GM19455 (cell line): ENCODE measurements around the gene MROH9.
"Not testable (repeated sequence)": the region's sequence is repeated elsewhere in the genome, so short reads cannot be mapped to it uniquely, and the experiment has no call there.

Experiments used
- ATAC-seq: cut with Tn5 transposase; IDR thresholded peaks from one replicate; pipeline ENCODE4 v1.9.1; 2021; ENCODE audit not compliant: unreplicated experiment

Gene MROH9, protein sequence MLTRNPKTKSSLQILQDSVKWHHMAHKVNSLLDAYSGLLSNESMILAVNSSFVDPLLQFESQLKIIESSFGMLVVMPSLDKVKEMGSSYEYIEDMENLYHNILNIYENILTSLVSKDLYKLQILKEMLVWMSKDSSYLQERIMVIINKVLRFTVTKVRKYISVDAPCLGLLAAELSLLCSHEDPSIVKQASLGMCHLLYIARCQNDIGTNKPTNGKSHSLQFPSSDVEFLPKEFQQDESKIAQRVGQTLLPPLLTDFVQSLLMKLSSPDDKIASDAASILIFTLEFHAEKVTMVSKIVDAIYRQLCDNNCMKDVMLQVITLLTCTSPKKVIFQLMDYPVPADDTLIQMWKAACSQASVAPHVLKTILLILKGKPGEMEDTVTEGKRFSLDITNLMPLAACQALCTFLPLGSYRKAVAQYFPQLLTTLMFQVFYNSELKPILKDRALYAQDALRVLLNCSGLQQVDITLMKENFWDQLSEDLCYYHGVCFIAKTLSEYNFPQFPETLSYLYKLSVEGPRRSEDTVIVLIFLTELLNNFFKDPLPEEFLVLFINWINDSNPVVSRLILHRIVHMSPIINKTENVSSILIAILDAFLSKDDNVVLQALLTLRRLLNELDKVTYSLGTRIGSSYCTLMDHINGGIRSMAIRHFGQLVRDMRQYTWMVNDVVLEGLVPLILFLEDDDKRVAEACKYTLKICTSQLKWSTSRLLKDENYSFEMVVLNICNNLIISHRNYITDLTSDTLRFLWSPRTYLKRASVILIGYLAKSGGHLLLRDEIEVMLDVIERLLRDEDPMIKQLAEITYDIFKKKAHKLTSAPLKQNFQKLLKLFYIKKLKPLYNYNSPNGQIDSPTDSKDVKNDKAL

DNA sequence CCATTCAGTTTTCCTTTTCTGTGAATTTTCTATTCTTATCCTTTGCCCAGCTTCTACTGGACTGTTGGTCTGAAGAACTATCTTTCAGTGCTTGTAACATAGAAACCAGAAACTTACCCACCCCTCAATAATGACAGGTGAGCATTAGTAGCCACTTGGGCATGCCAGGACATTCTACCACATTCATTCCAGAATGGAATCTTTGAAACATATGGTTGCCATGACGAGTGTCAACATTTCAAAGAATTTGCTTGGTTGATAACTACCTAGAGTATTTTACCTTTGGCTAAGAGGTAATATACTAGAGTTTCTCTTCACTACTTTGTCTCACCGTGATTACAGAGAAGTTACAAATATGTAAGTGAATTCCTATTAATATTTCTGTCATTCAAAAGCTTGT, at the start of gene MROH9:
TSS of gene MROH9 (plus strand) at position 304 of the 400 bp plus-strand sequence. CDS start 10,023 bp downstream, outside the sequence.
- no peak for ATAC-seq

DNA sequence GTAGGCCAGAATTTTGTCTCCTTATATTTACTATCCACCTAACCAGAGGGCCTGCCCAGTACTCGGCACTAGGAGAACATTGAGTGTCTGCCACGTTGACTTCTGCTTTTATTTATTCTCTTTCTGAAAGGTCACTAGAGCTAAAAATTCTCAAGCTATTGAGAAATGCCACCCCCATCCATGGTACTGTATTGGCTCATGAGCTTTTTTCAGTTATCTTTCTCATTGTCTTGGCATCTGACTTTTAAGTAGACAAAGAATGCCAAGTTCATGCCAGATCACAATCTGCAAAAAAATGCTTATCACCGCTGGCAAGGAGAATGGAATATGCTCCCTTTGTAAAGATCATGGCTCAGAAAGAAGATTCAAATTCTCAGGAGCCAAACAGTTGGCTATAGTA, 49.8 kb upstream of the MROH9 start:
- no peak for ATAC-seq

DNA sequence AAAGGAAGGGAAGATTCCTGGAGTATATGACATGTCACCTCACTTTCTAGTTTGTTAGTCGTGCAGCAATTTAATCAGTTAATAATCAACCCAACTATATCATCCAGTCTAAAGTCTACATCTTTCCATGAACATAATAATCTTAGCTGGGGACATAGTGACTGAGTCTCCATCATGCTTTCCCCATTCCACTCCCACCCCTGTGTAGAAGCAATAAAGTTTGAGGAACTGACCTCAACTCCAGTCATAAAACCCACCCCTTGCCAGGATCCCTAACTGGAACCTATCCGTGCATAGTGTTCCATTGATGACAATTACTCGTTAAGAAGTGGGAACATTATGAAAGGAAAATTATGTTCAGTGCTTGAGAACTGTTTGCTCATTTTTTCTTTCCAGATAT, 48.9 kb upstream of the MROH9 start:
- ATAC-seq = no peak

DNA sequence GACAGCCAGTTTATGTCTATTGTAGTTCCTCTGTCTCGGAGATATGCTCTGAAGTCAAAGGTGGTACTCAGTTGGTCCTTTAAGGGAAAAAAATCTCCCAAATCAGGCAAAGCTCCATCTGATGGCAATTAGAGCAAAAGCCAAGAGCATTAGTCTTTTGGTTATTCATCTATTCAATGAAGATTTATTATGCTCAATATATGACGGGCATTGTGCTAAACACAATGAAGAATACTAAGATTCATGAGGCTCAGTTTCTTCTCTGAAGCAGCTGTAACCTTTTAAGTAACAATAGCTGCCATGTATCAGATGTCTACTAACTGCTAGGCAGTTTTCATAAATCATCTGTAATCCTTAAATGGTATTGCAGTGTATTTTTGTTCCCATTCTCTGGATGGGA, 47.6 kb upstream of the MROH9 start:
- ATAC-seq = no peak

DNA sequence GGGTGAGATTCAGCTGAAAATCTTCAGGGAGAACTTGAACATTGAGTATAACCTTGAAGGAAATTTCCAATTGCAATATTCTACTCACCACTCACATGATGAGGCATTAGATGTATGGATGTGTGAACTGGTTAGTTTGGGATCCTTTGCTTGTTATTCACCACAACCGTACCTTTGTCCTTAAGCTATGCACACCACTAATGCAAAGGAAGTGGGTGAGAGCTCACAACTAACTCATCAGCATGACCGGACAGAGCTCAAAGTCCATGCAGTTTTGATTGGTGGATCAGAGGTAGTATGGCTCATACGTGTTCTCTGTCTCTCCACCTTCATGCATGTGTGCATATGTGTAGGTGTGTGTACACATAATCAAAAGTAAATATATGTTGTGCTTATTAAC, 43.5 kb upstream of the MROH9 start:
- no peak for ATAC-seq

DNA sequence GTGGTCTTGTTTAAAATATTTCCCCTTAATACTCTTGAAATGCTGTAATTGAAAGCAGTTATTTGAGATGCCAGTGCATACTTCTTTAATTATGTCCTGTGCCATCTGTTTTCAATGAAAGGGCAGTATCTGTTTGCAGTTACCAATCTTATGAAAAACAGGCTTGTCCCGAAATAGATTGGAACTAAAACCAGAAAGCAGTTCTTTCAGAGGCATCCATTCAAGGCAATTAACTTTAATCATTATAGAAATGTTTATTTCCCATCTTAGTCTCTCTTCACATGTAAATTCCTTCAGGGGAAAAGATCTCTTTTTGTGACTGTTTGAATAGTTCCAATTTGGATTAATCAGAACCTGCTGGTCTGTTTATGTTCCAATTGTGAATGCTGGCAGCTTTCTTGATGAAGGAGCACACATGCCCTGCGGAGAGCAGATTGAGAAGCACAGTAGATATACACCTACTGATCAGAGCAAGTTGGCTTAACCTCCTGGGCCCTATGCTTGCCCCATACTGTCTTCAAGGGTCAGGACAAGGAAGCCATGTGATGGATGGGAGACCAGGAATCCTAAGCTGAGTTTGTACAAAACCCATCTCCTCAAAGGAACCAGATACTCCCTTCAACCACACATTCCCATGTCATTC, 41.6 kb upstream of the MROH9 start:
- ATAC-seq = no peak

DNA sequence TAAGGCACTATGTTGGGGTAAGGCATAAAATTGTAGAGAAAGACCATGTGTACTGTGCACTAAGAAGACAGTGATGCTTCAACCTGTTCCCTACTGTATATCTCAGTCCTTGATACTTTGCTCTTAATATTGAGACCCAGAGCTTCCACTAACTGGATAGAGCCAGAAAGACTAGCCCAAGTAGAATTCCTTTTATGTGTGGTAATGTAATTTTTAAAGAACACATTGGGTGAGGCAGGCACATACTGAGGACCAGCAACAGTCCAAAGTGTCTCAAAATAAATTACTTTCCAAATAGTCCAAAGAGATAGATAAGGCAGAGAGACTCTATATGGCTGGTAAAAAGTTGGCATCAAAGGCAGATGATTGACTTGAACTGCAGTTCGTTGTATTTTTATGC, 31.4 kb upstream of the MROH9 start:
- no peak for ATAC-seq

DNA sequence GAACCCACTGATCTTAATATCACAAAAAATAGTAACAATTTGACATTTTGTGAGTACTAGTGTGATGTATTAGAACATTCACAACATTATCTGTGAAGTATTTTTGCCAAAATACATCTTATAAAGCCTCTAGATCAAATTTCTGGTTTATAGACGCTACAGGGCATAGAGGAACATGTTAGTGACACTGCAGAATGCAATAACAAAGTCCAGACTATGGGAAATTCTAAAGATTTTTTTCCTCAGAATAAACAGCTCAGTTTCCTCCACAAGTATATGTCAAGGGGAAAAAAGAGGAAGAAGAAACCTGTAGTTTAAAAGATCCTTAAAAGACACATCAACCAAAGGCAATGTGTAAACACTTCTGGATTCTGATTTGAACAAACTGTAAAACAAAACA, 26.4 kb upstream of the MROH9 start:
- no peak for ATAC-seq

DNA sequence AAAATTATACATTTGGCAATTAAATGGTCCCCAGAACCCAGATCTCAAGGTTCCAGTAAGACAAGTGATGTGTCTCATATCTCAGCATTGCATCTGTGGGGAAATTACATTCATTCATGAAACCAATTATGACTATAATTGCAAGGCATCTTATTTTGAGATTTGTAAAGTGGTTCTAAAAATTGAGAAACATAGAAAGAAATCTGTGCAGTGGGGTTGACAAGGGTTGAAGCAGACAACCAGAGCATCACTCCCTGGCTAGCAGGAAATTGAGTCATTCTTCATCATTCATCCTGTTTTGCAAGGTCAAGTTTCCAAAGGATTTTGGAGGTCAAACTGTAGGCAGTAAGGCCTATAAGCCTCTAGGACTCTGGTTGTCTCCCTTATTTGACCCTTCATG, 25.1 kb upstream of the MROH9 start:
- no peak for ATAC-seq

DNA sequence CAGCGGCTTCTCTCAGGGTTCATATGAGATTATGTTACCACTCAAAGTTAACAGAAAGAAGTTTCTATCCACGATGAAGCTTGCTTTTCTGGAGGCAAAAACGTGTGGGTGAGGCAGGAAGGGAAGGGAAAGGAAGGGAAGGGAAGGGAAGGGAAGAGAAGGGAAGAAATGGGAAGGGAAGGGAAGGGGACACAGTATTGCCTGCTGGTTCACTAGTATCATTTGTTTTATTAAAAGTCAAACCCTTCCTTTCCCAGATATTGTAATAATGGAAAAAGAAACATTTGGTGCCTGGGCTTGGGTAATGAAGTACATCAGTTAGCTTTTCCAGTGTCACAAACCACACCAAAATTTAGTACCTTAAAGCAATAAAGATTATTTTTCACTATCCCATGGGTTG, 18.0 kb upstream of the MROH9 start:
- ATAC-seq = no peak

DNA sequence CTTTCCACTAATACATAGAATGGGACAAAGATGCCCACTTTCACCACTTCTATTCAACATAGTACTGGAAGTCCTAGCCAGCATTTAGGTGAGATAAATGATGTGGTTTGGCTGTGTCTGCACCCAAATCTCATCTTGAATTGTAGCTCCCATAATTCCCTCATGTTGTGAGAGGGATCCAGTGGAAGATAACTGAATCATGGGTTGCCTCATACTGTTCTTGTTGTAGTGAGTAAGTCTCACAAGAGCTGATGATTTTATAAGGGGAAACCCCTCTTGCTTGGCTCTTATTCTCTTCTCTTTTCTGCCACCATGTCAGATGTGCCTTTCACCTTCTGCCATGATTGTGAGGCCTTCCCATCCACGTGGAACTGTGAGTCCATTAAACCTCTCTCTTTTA, 10.7 kb upstream of the MROH9 start:
- not testable (repeated sequence) for ATAC-seq

DNA sequence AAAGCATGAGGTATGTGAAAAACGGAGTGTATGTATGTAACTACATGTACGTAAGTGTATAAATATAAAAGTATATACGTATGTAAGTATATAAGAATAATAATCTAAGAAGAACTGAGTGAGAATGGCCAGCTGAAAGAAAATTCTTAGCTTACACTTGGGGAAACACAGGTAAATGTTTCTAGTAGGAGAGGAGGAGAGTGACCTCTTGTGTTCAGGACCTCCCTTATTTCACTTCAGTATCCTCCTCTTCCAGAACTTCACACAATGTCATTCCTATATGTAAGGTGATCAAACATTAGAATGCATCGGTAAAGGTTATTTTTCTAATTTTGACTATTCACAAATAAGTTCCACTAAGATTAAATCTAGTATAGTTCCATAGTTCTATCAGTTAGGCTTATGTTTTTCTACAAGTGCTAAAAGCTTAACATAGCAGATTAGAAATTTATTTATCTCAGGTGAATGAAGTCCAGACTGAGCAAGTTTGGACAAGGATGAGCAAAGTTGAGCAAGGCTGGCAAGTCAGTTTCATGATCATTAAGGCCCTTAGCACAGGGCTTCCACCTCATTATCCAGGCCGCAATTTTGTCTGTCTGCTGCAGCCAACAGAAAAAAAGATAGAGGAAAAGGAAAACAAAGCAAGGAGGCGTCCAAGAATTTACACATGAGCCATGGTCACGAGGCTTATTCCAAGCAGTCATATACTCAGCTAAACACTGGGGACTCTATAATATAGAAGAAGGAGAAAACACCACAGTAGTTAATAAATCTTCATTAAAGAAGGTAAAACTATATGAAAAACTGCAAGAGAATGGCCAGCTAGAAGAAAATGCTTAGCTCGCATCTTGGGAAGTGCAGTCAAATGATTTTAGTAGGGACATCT, 7.1 kb upstream of the MROH9 start:
- no peak for ATAC-seq

DNA sequence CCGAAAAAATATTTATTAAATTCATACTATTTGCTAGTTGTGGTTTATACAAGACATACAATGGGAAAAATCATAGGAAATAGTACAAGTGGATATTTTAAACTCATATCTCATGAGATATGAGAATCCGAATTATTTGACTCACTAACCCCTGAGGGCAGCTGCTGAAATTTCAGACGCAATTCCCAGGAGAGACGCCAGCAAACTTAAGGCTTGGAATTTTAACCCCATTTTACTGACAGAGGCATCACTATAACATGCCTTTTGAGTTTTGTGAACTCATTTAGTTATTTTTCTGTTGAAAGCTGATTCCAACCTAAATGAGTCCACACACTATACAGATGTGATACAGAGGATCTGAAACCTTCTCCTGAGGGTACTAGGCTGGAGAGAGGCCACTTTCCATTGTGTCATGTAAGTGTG, 5.9 kb upstream of the MROH9 start:
- ATAC-seq = peak; percentile 4

DNA sequence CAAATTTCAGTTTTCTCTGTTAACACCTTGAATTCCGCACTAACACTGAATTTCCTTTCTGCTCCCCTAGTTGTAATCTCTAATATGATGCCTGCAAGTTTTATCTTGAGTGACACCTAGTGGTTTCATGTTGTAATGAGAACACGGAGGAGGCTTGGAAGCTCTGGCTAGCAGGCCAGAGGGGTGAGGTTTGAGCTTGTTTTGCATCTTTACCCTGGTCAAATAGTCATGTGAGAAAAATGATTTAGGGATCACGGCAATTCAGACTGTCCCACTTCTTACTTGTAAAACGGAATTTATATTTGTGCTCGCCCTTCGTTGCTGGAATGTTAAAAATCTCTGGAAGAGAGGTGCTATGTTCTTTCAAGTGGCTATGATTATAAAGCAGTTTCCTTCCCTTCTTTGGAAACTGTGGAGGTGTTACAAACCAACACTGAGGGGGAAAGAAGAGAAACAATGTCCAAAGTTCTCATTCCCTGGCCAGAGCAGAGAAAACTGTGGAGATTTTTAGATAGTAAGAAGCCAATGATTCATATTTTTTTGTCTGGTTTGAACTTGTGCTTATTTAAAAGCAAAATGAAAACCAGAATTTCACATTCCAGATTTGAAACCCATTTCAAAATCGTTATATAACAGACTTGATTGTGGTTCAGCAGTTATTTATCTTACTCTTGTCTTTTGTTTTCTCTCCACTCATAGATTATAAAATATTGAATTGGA, 5.3 kb upstream of the MROH9 start:
- ATAC-seq = peak; percentile 88

DNA sequence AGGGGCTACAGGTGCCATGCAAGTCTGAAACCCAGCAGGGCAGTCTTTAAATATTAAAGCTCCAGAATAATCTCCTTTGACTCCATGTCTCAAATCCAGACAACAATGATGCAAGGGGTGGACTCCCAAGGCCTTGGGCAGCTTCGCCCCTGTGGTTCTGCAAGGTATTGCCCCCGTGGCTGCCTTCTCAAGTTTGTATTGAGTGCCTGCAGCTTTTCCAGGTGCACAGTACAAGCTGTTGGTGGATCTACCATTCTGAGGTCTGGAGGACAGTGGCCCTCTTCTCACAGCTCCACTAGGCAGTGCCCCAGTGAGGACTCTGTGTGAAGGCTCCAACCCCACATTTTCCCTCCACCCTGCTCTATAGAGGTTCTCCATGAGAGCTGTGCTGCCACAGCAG, 3.7 kb upstream of the MROH9 start:
- ATAC-seq = no peak

DNA sequence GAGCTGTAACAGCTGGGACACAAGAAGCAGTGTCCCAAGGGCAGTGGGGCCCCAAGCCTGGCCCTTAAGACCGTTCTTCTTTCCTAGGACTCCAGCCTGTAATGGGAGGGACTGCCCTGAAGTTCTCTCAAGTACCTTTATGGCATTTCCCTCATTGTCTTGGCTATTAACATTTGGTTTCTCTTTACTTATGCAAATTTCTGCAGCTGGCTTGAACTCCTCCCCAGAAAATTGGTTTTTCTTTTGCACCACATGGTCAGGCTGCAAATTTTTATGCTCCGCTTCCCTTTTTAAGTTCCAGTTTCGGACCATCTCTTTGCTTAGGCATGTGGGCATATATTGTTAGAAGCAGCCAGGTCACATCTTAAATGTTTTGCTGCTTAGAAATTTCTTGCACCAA, 3.1 kb upstream of the MROH9 start:
- no peak for ATAC-seq

DNA sequence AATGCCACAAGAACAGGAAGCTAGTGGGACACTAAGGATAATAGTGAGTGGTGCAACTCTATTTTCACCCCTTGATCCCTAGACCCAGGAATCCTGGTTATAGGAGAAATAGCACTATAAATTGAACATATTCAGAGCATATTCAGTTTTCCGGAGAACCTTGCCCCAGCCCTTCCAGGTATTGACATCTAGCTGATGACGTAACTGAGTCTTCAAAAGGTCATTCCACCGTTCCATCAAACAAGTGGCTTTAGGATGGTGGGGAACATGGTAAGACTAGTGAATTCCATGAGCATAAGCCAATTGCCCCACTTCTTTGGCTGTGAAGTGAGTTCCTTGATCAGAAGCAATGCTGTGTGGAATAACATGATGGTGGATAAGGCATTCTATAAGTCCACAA, 2.9 kb downstream of the MROH9 start:
- no peak for ATAC-seq

DNA sequence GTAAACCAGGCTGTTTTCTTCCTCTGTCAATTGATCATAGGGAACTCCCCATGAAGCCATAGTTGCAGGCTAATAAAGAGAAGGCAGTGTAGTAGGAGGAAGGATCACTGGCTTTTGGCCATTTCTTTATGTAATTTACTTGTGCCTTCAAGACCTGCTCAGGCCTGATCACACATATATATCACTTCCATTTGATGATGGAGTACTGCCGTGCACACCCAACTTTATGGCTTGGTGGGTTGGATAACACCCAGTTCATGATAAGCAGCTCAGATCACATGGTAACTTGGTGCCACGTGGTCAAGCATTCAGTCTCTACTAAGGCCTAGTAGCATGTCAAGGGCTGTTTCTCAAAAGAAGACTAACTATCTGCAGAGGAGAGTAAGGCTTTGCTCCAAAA, 4.1 kb downstream of the MROH9 start:
- no peak for ATAC-seq

DNA sequence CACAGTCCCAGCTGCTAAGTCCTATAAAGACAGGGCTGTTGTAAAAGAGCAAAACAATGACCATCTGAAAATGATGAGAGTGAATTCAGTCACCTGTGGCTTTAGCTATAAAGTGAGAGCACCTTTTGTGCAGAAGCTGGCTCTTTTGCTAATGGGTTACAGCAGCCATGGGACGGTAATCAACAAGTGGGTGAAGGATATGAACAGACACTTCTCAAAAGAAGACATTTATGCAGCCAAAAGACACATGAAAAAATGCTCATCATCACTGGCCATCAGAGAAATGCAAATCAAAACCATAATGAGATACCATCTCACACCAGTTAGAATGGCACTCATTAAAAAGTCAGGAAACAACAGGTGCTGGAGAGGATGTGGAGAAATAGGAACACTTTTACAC, 16.4 kb downstream of the MROH9 start:
- ATAC-seq = not testable (repeated sequence)

DNA sequence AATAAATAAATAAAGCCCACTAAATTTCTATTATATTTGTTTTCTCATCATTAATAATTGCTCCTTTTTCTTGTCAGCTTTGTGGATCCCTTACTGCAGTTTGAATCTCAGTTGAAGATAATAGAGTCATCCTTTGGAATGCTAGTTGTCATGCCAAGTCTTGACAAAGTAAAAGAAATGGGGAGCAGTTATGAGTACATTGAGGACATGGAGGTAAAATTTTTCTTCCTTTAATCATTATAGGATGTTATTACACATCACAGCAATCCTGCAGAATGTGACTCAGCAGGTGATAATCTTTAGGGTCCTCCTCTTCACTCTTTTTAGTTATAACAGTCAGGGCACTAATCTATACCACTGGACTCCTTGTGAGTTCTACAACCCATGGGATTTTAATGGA, 24.1 kb downstream of the MROH9 start:
- ATAC-seq = no peak
